Tibial nerve (tissue), 4 donors: ENCODE data around the gene PMP22.

ENCODE experiments used
- CTCF ChIP-seq, 5 experiments: fragments of 200-600 bp in 3 of 5; fragments of 450-650 bp in 2 of 5; sonication (generic) in 3 of 5; IDR thresholded peaks; one replicate each; pipeline ENCODE4 v1.5.1; 2016 to 2019; ENCODE audit warnings: antibody characterized with exemption in 5 of 5, mild to moderate bottlenecking in 3 of 5, moderate library complexity in 2 of 5
- EP300 ChIP-seq, 2 donors: sonication (generic); formaldehyde crosslinking; IDR thresholded peaks; one replicate each; pipeline ENCODE4 v1.6.1; 2017; ENCODE audit warnings: antibody characterized with exemption in 2 of 2, mild to moderate bottlenecking in 1 of 2
- POLR2A ChIP-seq, 2 donors: fragments of 450-650 bp; IDR thresholded peaks; one replicate each; pipeline ENCODE4 v1.6.1; 2017; ENCODE audit warnings: antibody characterized with exemption in 2 of 2, mild to moderate bottlenecking in 2 of 2, moderate library complexity in 2 of 2

GRCh38 chr17:15281909-15282308, 16.8 kb upstream of the PMP22 start:
- TF ChIP-seq POLR2A (IDR thresholded peaks at IDR 0.05) (no peak), CTCF (IDR thresholded peaks at IDR 0.05) (no peak), EP300 (IDR thresholded peaks at IDR 0.05) (no peak)
